IMR-90 (cell line): ENCODE data around the gene RBM28. TPM values are rescaled to one million over a fixed set of nuclear protein-coding genes. Genes with fewer than 3 reads are reported as not detected.

Experiments used
- ATAC-seq: fragments of 200-7000 bp; cut with Tn5 transposase; 2 replicates; pipeline ENCODE4 v1.9.1; 2020; ENCODE audit warnings: low read depth, mild to moderate bottlenecking, moderate library complexity
- BruUV-seq: library from RNA; stranded (reverse); fragments of 400-500 nt; replicated peaks from 2 replicates; lab custom pipeline; 2021; lab: Mats Ljungman, UMichigan
- CTCF ChIA-PET: fragments of 300-600 bp; formaldehyde crosslinking; extraction: SDS; loops from one replicate; lab custom pipeline; 2021; ENCODE audit warnings: antibody characterized with exemption; lab: Yijun Ruan, JAX
- POLR2A ChIA-PET: fragments of 300-600 bp; sonication (Branson Sonifier 250); formaldehyde crosslinking; loops from one replicate; lab custom pipeline; 2022; ENCODE audit warnings: antibody characterized with exemption; ENCODE audit not compliant: unreplicated experiment; lab: Charles Lee
- DNase-seq: peaks from one replicate; pipeline ENCODE4 v3.0.0; 2013
- H2AFZ ChIP-seq: replicated peaks from 2 replicates; pipeline ENCODE3; 2013; ENCODE audit warnings: low read length, mild to moderate bottlenecking; ENCODE audit not compliant: poor library complexity
- H2AK5ac ChIP-seq: 2 replicates; pipeline ENCODE4 v1.6.1; 2013; ENCODE audit warnings: low read depth, low read length, inconsistent platforms
- H2AK9ac ChIP-seq: replicated peaks from 2 replicates; pipeline ENCODE3; 2013; ENCODE audit warnings: mild to moderate bottlenecking, low read depth, low read length, moderate library complexity; ENCODE audit not compliant: poor library complexity
- H2BK120ac ChIP-seq: 2 replicates; pipeline ENCODE4 v1.6.1; 2013; ENCODE audit warnings: low read depth, low read length, inconsistent platforms
- H2BK15ac ChIP-seq: 3 replicates; pipeline ENCODE4 v1.6.1; 2013; ENCODE audit warnings: low read depth, low read length, inconsistent platforms
- H2BK20ac ChIP-seq: 2 replicates; pipeline ENCODE4 v1.6.1; 2013; ENCODE audit warnings: low read depth, mild to moderate bottlenecking, inconsistent platforms, low read length, moderate library complexity
- H2BK5ac ChIP-seq: 2 replicates; pipeline ENCODE4 v1.6.1; 2013; ENCODE audit warnings: mild to moderate bottlenecking, low read depth, low read length, inconsistent platforms; ENCODE audit not compliant: poor library complexity, severe bottlenecking
- H3K14ac ChIP-seq: replicated peaks from 2 replicates; pipeline ENCODE4 v1.6.1; 2013; ENCODE audit warnings: low read depth, low read length, inconsistent platforms
- H3K18ac ChIP-seq: 2 replicates; pipeline ENCODE4 v1.6.1; 2013; ENCODE audit warnings: low read depth, low read length, control low read depth
- H3K23ac ChIP-seq: 2 replicates; pipeline ENCODE4 v1.6.1; 2013; ENCODE audit warnings: low read depth, low read length, inconsistent platforms
- H3K27ac ChIP-seq: 2 replicates; pipeline ENCODE4 v1.5.1; 2013; ENCODE audit warnings: mild to moderate bottlenecking, control low read depth, low read length; ENCODE audit not compliant: insufficient read depth
- H3K27me3 ChIP-seq: 2 replicates; pipeline ENCODE4 v1.6.1; 2013; ENCODE audit warnings: low read length; ENCODE audit not compliant: control insufficient read depth, insufficient read depth
- H3K36me3 ChIP-seq: 2 replicates; pipeline ENCODE4 v1.6.1; 2013; ENCODE audit warnings: low read length, mixed read lengths; ENCODE audit not compliant: control insufficient read depth, insufficient read depth
- H3K4ac ChIP-seq: 2 replicates; pipeline ENCODE4 v1.6.1; 2013; ENCODE audit warnings: low read depth, low read length, inconsistent platforms
- H3K4me1 ChIP-seq: 2 replicates; pipeline ENCODE4 v1.6.1; 2013; ENCODE audit warnings: low read length, mixed read lengths; ENCODE audit not compliant: control insufficient read depth, insufficient read depth
- H3K4me2 ChIP-seq: 2 replicates; pipeline ENCODE4 v1.6.1; 2013; ENCODE audit warnings: low read depth, mild to moderate bottlenecking, control low read depth, low read length, moderate library complexity
- H3K4me3 ChIP-seq: 2 replicates; pipeline ENCODE4 v1.5.1; 2013; ENCODE audit warnings: low read depth, mild to moderate bottlenecking, control low read depth, low read length, moderate library complexity; ENCODE audit not compliant: insufficient read depth
- H3K56ac ChIP-seq: 2 replicates; pipeline ENCODE4 v1.6.1; 2013; ENCODE audit warnings: low read length, inconsistent platforms; ENCODE audit not compliant: insufficient read depth; ENCODE audit errors: extremely low read depth
- H3K79me1 ChIP-seq, 2 experiments: 2 replicates each; pipeline ENCODE4 v1.6.1; 2013; ENCODE audit warnings: low read length in 2 of 2, inconsistent platforms in 1 of 2, low read depth in 1 of 2
- H3K9ac ChIP-seq: 2 replicates; pipeline ENCODE4 v1.6.1; 2013; ENCODE audit warnings: low read depth, low read length, control low read depth
- H3K9me1 ChIP-seq: 2 replicates; pipeline ENCODE4 v1.6.1; 2013; ENCODE audit warnings: low read length, inconsistent platforms; ENCODE audit not compliant: insufficient read depth
- H3K9me3 ChIP-seq: 2 replicates; pipeline ENCODE4 v1.6.1; 2013; ENCODE audit warnings: low read length; ENCODE audit not compliant: control insufficient read depth, insufficient read depth
- H4K20me1 ChIP-seq: 2 replicates; pipeline ENCODE4 v1.6.1; 2013; ENCODE audit warnings: low read length, inconsistent platforms; ENCODE audit not compliant: insufficient read depth
- H4K5ac ChIP-seq: 2 replicates; pipeline ENCODE4 v1.6.1; 2013; ENCODE audit warnings: mild to moderate bottlenecking, low read depth, low read length, control low read depth
- H4K8ac ChIP-seq, 2 experiments: 2 replicates each; pipeline ENCODE4 v1.6.1; 2013; ENCODE audit warnings: low read depth in 2 of 2, low read length in 2 of 2, control low read depth in 1 of 2, inconsistent platforms in 1 of 2
- H4K91ac ChIP-seq: 2 replicates; pipeline ENCODE4 v1.6.1; 2013; ENCODE audit warnings: low read depth, low read length, inconsistent platforms; ENCODE audit not compliant: insufficient read depth
- CHD1 ChIP-seq: IDR thresholded peaks from 2 replicates; pipeline ENCODE4 v1.6.1; 2012; ENCODE audit warnings: low read depth, low read length, improper control_type of control experiment
- FOS ChIP-seq: fragments of 150-350 bp; IDR thresholded peaks from 2 replicates; pipeline ENCODE4 v1.6.1; 2016; ENCODE audit warnings: low read depth, low read length
- MXI1 ChIP-seq: IDR thresholded peaks from 2 replicates; pipeline ENCODE4 v1.6.1; 2012; ENCODE audit warnings: low read depth, mild to moderate bottlenecking, low read length, moderate library complexity, borderline replicate concordance
- NFE2L2 ChIP-seq: fragments of 150-350 bp; IDR thresholded peaks from 2 replicates; pipeline ENCODE4 v1.6.1; 2016; ENCODE audit warnings: low read depth, mild to moderate bottlenecking, low read length
- POLR2A ChIP-seq: IDR thresholded peaks from 2 replicates; pipeline ENCODE4 v1.6.1; 2012; ENCODE audit warnings: mild to moderate bottlenecking, low read depth, low read length
- RAD21 ChIP-seq: IDR thresholded peaks from 2 replicates; pipeline ENCODE4 v1.6.1; 2012; ENCODE audit warnings: low read length, improper control_type of control experiment
- RFX5 ChIP-seq: IDR thresholded peaks from 2 replicates; pipeline ENCODE4 v1.8.0; 2012; ENCODE audit warnings: low read depth, mild to moderate bottlenecking, low read length, moderate library complexity
- WGBS, 2 experiments: methylation state at CpG; one replicate each; pipeline versions ENCODE4 v1.1.5 to v1.1.7; 2013; ENCODE audit warnings: missing lambda C conversion rate in 2 of 2; ENCODE audit not compliant: insufficient read length in 1 of 2; ENCODE audit errors: extremely low coverage in 2 of 2; 5-methylcytosine and 5-hydroxymethylcytosine counted together
- dilution Hi-C: fragments of 300-500 bp; cut with HindIII; formaldehyde crosslinking; loops from one replicate; pipeline ENCODE4 v1.14.3; 2018; ENCODE audit warnings: low sequenced_read_pairs; ENCODE audit not compliant: unreplicated experiment
- in situ Hi-C: fragments of 300-500 bp; cut with MboI; formaldehyde crosslinking; loops from 3 replicates; pipeline ENCODE4 v1.14.3; 2019; ENCODE audit warnings: low sequenced_read_pairs, inconsistent platforms, mixed read lengths
- intact Hi-C: fragments of 100-400 bp; cut with micrococcal nuclease; formaldehyde crosslinking; loops from 2 replicates; pipeline ENCODE4 v1.10.0; 2022
- polyA plus RNA-seq, 3 experiments: library from polyadenylated mRNA; depleted of rRNA; stranded (reverse); fragments of >200 nt; gene quantifications; 2 replicates each; pipeline ENCODE4 v1.2.3, GENCODE V29; 2012; ENCODE audit warnings: low replicate concordance in 1 of 3
- total RNA-seq: library from RNA; depleted of rRNA; stranded (reverse); fragments of >200 nt; gene quantifications from 2 replicates; pipeline ENCODE4 v1.2.3, GENCODE V29; 2012
- TF ChIP-seq, protein P1 (sequence below): fragments of 150-350 bp; IDR thresholded peaks from 2 replicates; pipeline ENCODE4 v1.6.1; 2016; ENCODE audit warnings: low read depth, mild to moderate bottlenecking, low read length, moderate library complexity, borderline replicate concordance
- TF ChIP-seq, protein P2 (sequence below): conservative IDR thresholded peaks from 2 replicates; pipeline ENCODE4 v1.5.1; 2012; ENCODE audit warnings: mild to moderate bottlenecking, low read depth, low read length, improper control_type of control experiment
- TF ChIP-seq, protein P3 (sequence below): fragments of 150-350 bp; IDR thresholded peaks from 2 replicates; pipeline ENCODE4 v1.6.1; 2017; ENCODE audit warnings: mild to moderate bottlenecking, antibody characterized with exemption, low read length, low read depth

Gene RBM28
- total and polyA plus RNA-seq, 2 of the 4 experiments (the other 2 are of a cell fraction), result 12.4 to 20.4 TPM

DNA sequence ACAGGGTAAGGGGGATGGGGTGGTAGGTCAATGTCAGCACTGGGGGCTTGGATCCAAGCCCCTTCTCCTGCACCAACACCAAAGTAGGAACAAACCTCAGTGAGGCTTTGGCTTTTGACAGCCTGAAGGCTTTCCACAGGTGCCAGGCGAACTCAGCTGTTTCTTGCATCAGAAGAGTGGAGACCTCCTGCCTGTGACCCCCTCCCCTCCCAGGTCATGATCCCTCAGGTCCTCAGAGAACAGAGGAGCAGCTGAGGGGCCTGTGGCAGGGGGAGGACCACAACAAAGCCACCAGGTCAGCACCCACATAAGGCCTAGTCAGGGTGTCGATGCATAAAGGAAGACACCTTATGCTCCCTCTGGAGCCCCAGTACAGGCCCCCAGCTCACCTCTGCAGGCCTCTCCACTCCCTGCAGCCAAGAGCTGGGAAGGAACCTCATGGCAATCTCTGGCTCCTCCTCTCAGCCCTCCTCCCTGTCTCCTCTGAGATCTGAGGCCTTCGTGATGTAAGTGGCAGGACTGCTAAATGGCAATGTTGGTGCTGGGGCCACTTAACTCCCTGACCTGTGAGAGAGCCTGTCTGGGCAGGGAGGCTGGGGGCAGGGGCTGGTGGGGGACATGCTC, 36.9 kb upstream of the RBM28 start:
- H3K27ac ChIP-seq, result no peak overlapping the region
- H4K91ac ChIP-seq, result no peak overlapping the region
- H2BK20ac ChIP-seq, result no peak overlapping the region
- no peak overlapping the region for H3K4ac ChIP-seq
- no peak for ATAC-seq
- no peaks in the 10 kb centered on the region for H3K79me1 ChIP-seq
- no CpG with 5 or more reads among the region's 3 CpGs for WGBS, 2 experiments
- H3K14ac ChIP-seq, result no peak overlapping the region
- no peak overlapping the region for H3K56ac ChIP-seq
- no peak overlapping the region for H3K18ac ChIP-seq
- 0 out of 2 replicates have a peak, but pooled peaks cover 2% of the 10 kb centered on the region for H3K9me3 ChIP-seq
- ChIA-PET CTCF (interaction anchor here (0.5 to 1.5 kb wide), 3 partner anchors 17 to 36 kb away, joined by 3 to 5 read pairs (median 3); no protein-coding TSS in a partner anchor), POLR2A (no interaction called here)
- no TSS peak for BruUV-seq
- H2BK5ac ChIP-seq, result no peak overlapping the region
- H3K4me3 ChIP-seq, result no peak overlapping the region
- no peaks in the 10 kb centered on the region for H3K9me1 ChIP-seq
- no peak overlapping the region for H2BK120ac ChIP-seq
- H3K4me1 ChIP-seq, result no peaks in the 10 kb centered on the region
- H3K36me3 ChIP-seq, result no peaks in the 10 kb centered on the region
- TF ChIP-seq CHD1 (no peak), RAD21 (no peak), POLR2A (no peak), RFX5 (no peak), MXI1 (no peak), NFE2L2 (no peak), FOS (no peak)
- TF ChIP-seq, protein P1, sequence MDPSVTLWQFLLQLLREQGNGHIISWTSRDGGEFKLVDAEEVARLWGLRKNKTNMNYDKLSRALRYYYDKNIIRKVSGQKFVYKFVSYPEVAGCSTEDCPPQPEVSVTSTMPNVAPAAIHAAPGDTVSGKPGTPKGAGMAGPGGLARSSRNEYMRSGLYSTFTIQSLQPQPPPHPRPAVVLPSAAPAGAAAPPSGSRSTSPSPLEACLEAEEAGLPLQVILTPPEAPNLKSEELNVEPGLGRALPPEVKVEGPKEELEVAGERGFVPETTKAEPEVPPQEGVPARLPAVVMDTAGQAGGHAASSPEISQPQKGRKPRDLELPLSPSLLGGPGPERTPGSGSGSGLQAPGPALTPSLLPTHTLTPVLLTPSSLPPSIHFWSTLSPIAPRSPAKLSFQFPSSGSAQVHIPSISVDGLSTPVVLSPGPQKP, result no peak
- TF ChIP-seq, protein P2, sequence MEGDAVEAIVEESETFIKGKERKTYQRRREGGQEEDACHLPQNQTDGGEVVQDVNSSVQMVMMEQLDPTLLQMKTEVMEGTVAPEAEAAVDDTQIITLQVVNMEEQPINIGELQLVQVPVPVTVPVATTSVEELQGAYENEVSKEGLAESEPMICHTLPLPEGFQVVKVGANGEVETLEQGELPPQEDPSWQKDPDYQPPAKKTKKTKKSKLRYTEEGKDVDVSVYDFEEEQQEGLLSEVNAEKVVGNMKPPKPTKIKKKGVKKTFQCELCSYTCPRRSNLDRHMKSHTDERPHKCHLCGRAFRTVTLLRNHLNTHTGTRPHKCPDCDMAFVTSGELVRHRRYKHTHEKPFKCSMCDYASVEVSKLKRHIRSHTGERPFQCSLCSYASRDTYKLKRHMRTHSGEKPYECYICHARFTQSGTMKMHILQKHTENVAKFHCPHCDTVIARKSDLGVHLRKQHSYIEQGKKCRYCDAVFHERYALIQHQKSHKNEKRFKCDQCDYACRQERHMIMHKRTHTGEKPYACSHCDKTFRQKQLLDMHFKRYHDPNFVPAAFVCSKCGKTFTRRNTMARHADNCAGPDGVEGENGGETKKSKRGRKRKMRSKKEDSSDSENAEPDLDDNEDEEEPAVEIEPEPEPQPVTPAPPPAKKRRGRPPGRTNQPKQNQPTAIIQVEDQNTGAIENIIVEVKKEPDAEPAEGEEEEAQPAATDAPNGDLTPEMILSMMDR, result no peak
- TF ChIP-seq, protein P3, sequence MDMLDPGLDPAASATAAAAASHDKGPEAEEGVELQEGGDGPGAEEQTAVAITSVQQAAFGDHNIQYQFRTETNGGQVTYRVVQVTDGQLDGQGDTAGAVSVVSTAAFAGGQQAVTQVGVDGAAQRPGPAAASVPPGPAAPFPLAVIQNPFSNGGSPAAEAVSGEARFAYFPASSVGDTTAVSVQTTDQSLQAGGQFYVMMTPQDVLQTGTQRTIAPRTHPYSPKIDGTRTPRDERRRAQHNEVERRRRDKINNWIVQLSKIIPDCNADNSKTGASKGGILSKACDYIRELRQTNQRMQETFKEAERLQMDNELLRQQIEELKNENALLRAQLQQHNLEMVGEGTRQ, result no peak
- H4K5ac ChIP-seq, result no peak overlapping the region
- dilution Hi-C loops (no loop called here), intact Hi-C loops (no loop called here), in situ Hi-C loops (loop anchor here (5.0 kb wide), 1 partner anchor 33 kb away; no protein-coding TSS in a partner anchor)
- no peak overlapping the region for H3K9ac ChIP-seq
- no peak for DNase-seq
- H4K20me1 ChIP-seq, result no peaks in the 10 kb centered on the region
- H4K8ac ChIP-seq, result no peak overlapping the region
- H2AK9ac ChIP-seq, result no peak overlapping the region
- H3K23ac ChIP-seq, result no peak overlapping the region
- no peak overlapping the region for H2BK15ac ChIP-seq
- no peak overlapping the region for H3K4me2 ChIP-seq
- H2AFZ ChIP-seq, result no peak overlapping the region
- H3K27me3 ChIP-seq, result peaks cover 42% of the 10 kb centered on the region
- H2AK5ac ChIP-seq, result no peak overlapping the region
